Fibroblast of skin of left biceps (primary cell): ENCODE data around the gene MYRFL.
"Not testable (repeated sequence)": the region's sequence is repeated elsewhere in the genome, so short reads cannot be mapped to it uniquely, and the experiment has no call there.

Experiments used
- DNase-seq, 2 experiments: peaks; one replicate each; pipeline ENCODE4 v3.0.0-alpha.2; 2013; ENCODE audit warnings: low read depth in 2 of 2

MYRFL gene

GRCh38 chr12:69824966-69825560 lies at the start of gene MYRFL:
TSS of gene MYRFL (plus strand) at chr12:69825227. CDS start at chr12:69825518, 291 bp downstream.
- no peak for DNase-seq

GRCh38 chr12:69779928-69780327 lies 45.1 kb upstream of the MYRFL start:
- DNase-seq = peak in 1 of 2 experiments; percentile 2

- DNase-seq = no peak
These were observed 41.7 kb upstream of the MYRFL start for GRCh38 chr12:69783365-69783764.

GRCh38 chr12:69789351-69789750 lies 35.7 kb upstream of the MYRFL start:
- DNase-seq = no peak

GRCh38 chr12:69792533-69792932 lies 32.5 kb upstream of the MYRFL start:
- no peak for DNase-seq

- DNase-seq = not testable (repeated sequence)
These were observed 17.7 kb upstream of the MYRFL start for GRCh38 chr12:69807101-69807897.

- no peak for DNase-seq
These were observed 14.0 kb upstream of the MYRFL start for GRCh38 chr12:69810870-69811498.

- DNase-seq = no peak
These were observed 8.9 kb upstream of the MYRFL start for GRCh38 chr12:69816082-69816481.

GRCh38 chr12:69821032-69821455 lies 4.0 kb upstream of the MYRFL start:
- DNase-seq = no peak

GRCh38 chr12:69821456-69822159 lies 3.4 kb upstream of the MYRFL start:
- peak; percentile 69 to 72 for DNase-seq

- DNase-seq = no peak
These were observed 2.7 kb upstream of the MYRFL start for GRCh38 chr12:69822201-69822860.

GRCh38 chr12:69824028-69824427 lies 999 bp upstream of the MYRFL start:
- no peak for DNase-seq

- no peak for DNase-seq
These were observed 3.9 kb downstream of the MYRFL start for GRCh38 chr12:69828897-69829296.

- no peak for DNase-seq
These were observed 8.7 kb downstream of the MYRFL start for GRCh38 chr12:69833696-69834095.

GRCh38 chr12:69834147-69834546 lies 9.1 kb downstream of the MYRFL start:
- DNase-seq = no peak

GRCh38 chr12:69834576-69834975 lies 9.5 kb downstream of the MYRFL start:
- no peak for DNase-seq

GRCh38 chr12:69835081-69835480 lies 10.1 kb downstream of the MYRFL start:
- DNase-seq = no peak

- no peak for DNase-seq
These were observed 11.0 kb downstream of the MYRFL start for GRCh38 chr12:69836015-69836414.

- no peak for DNase-seq
These were observed 12.2 kb downstream of the MYRFL start for GRCh38 chr12:69837191-69837590.

- DNase-seq = no peak
These were observed 12.8 kb downstream of the MYRFL start for GRCh38 chr12:69837657-69838415.

- no peak for DNase-seq
These were observed 15.7 kb downstream of the MYRFL start for GRCh38 chr12:69840727-69841126.
